IMR-90 (cell line): ENCODE measurements around the gene ACTC1. TPM values are rescaled to one million over a fixed set of nuclear protein-coding genes. Genes with fewer than 3 reads are reported as not detected.

Experiments
- ATAC-seq: fragments of 200-7000 bp; cut with Tn5 transposase; 2 replicates; pipeline ENCODE4 v1.9.1; 2020; ENCODE audit warnings: low read depth, mild to moderate bottlenecking, moderate library complexity
- BruUV-seq: library from RNA; stranded (reverse); fragments of 400-500 nt; replicated peaks from 2 replicates; lab custom pipeline; 2021; lab: Mats Ljungman, UMichigan
- CTCF ChIA-PET: fragments of 300-600 bp; formaldehyde crosslinking; extraction: SDS; loops from one replicate; lab custom pipeline; 2021; ENCODE audit warnings: antibody characterized with exemption; lab: Yijun Ruan, JAX
- POLR2A ChIA-PET: fragments of 300-600 bp; sonication (Branson Sonifier 250); formaldehyde crosslinking; loops from one replicate; lab custom pipeline; 2022; ENCODE audit warnings: antibody characterized with exemption; ENCODE audit not compliant: unreplicated experiment; lab: Charles Lee
- DNase-seq: peaks from one replicate; pipeline ENCODE4 v3.0.0; 2013
- H2AFZ ChIP-seq: replicated peaks from 2 replicates; pipeline ENCODE3; 2013; ENCODE audit warnings: low read length, mild to moderate bottlenecking; ENCODE audit not compliant: poor library complexity
- H2AK5ac ChIP-seq: 2 replicates; pipeline ENCODE4 v1.6.1; 2013; ENCODE audit warnings: low read depth, low read length, inconsistent platforms
- H2AK9ac ChIP-seq: replicated peaks from 2 replicates; pipeline ENCODE3; 2013; ENCODE audit warnings: mild to moderate bottlenecking, low read depth, low read length, moderate library complexity; ENCODE audit not compliant: poor library complexity
- H2BK120ac ChIP-seq: 2 replicates; pipeline ENCODE4 v1.6.1; 2013; ENCODE audit warnings: low read depth, low read length, inconsistent platforms
- H2BK15ac ChIP-seq: 3 replicates; pipeline ENCODE4 v1.6.1; 2013; ENCODE audit warnings: low read depth, low read length, inconsistent platforms
- H2BK20ac ChIP-seq: 2 replicates; pipeline ENCODE4 v1.6.1; 2013; ENCODE audit warnings: low read depth, mild to moderate bottlenecking, inconsistent platforms, low read length, moderate library complexity
- H2BK5ac ChIP-seq: 2 replicates; pipeline ENCODE4 v1.6.1; 2013; ENCODE audit warnings: mild to moderate bottlenecking, low read depth, low read length, inconsistent platforms; ENCODE audit not compliant: poor library complexity, severe bottlenecking
- H3K14ac ChIP-seq: replicated peaks from 2 replicates; pipeline ENCODE4 v1.6.1; 2013; ENCODE audit warnings: low read depth, low read length, inconsistent platforms
- H3K18ac ChIP-seq: 2 replicates; pipeline ENCODE4 v1.6.1; 2013; ENCODE audit warnings: low read depth, low read length, control low read depth
- H3K23ac ChIP-seq: 2 replicates; pipeline ENCODE4 v1.6.1; 2013; ENCODE audit warnings: low read depth, low read length, inconsistent platforms
- H3K27ac ChIP-seq: 2 replicates; pipeline ENCODE4 v1.5.1; 2013; ENCODE audit warnings: mild to moderate bottlenecking, control low read depth, low read length; ENCODE audit not compliant: insufficient read depth
- H3K27me3 ChIP-seq: 2 replicates; pipeline ENCODE4 v1.6.1; 2013; ENCODE audit warnings: low read length; ENCODE audit not compliant: control insufficient read depth, insufficient read depth
- H3K36me3 ChIP-seq: 2 replicates; pipeline ENCODE4 v1.6.1; 2013; ENCODE audit warnings: low read length, mixed read lengths; ENCODE audit not compliant: control insufficient read depth, insufficient read depth
- H3K4ac ChIP-seq: 2 replicates; pipeline ENCODE4 v1.6.1; 2013; ENCODE audit warnings: low read depth, low read length, inconsistent platforms
- H3K4me1 ChIP-seq: 2 replicates; pipeline ENCODE4 v1.6.1; 2013; ENCODE audit warnings: low read length, mixed read lengths; ENCODE audit not compliant: control insufficient read depth, insufficient read depth
- H3K4me2 ChIP-seq: 2 replicates; pipeline ENCODE4 v1.6.1; 2013; ENCODE audit warnings: low read depth, mild to moderate bottlenecking, control low read depth, low read length, moderate library complexity
- H3K4me3 ChIP-seq: 2 replicates; pipeline ENCODE4 v1.5.1; 2013; ENCODE audit warnings: low read depth, mild to moderate bottlenecking, control low read depth, low read length, moderate library complexity; ENCODE audit not compliant: insufficient read depth
- H3K56ac ChIP-seq: 2 replicates; pipeline ENCODE4 v1.6.1; 2013; ENCODE audit warnings: low read length, inconsistent platforms; ENCODE audit not compliant: insufficient read depth; ENCODE audit errors: extremely low read depth
- H3K79me1 ChIP-seq, 2 experiments: 2 replicates each; pipeline ENCODE4 v1.6.1; 2013; ENCODE audit warnings: low read length in 2 of 2, inconsistent platforms in 1 of 2, low read depth in 1 of 2
- H3K9ac ChIP-seq: 2 replicates; pipeline ENCODE4 v1.6.1; 2013; ENCODE audit warnings: low read depth, low read length, control low read depth
- H3K9me1 ChIP-seq: 2 replicates; pipeline ENCODE4 v1.6.1; 2013; ENCODE audit warnings: low read length, inconsistent platforms; ENCODE audit not compliant: insufficient read depth
- H3K9me3 ChIP-seq: 2 replicates; pipeline ENCODE4 v1.6.1; 2013; ENCODE audit warnings: low read length; ENCODE audit not compliant: control insufficient read depth, insufficient read depth
- H4K20me1 ChIP-seq: 2 replicates; pipeline ENCODE4 v1.6.1; 2013; ENCODE audit warnings: low read length, inconsistent platforms; ENCODE audit not compliant: insufficient read depth
- H4K5ac ChIP-seq: 2 replicates; pipeline ENCODE4 v1.6.1; 2013; ENCODE audit warnings: mild to moderate bottlenecking, low read depth, low read length, control low read depth
- H4K8ac ChIP-seq, 2 experiments: 2 replicates each; pipeline ENCODE4 v1.6.1; 2013; ENCODE audit warnings: low read depth in 2 of 2, low read length in 2 of 2, control low read depth in 1 of 2, inconsistent platforms in 1 of 2
- H4K91ac ChIP-seq: 2 replicates; pipeline ENCODE4 v1.6.1; 2013; ENCODE audit warnings: low read depth, low read length, inconsistent platforms; ENCODE audit not compliant: insufficient read depth
- BHLHE40 ChIP-seq: fragments of 150-350 bp; IDR thresholded peaks from 2 replicates; pipeline ENCODE4 v1.6.1; 2016; ENCODE audit warnings: mild to moderate bottlenecking, low read depth, low read length
- CTCF ChIP-seq: conservative IDR thresholded peaks from 2 replicates; pipeline ENCODE4 v1.5.1; 2012; ENCODE audit warnings: mild to moderate bottlenecking, low read depth, low read length, improper control_type of control experiment
- MXI1 ChIP-seq: IDR thresholded peaks from 2 replicates; pipeline ENCODE4 v1.6.1; 2012; ENCODE audit warnings: low read depth, mild to moderate bottlenecking, low read length, moderate library complexity, borderline replicate concordance
- POLR2A ChIP-seq: IDR thresholded peaks from 2 replicates; pipeline ENCODE4 v1.6.1; 2012; ENCODE audit warnings: mild to moderate bottlenecking, low read depth, low read length
- SMC3 ChIP-seq: fragments of 150-350 bp; IDR thresholded peaks from 2 replicates; pipeline ENCODE4 v1.6.1; 2016; ENCODE audit warnings: low read depth, mild to moderate bottlenecking, antibody characterized with exemption, low read length, moderate library complexity
- WGBS, 2 experiments: methylation state at CpG; one replicate each; pipeline versions ENCODE4 v1.1.5 to v1.1.7; 2013; ENCODE audit warnings: missing lambda C conversion rate in 2 of 2; ENCODE audit not compliant: insufficient read length in 1 of 2; ENCODE audit errors: extremely low coverage in 2 of 2; 5-methylcytosine and 5-hydroxymethylcytosine counted together
- dilution Hi-C: fragments of 300-500 bp; cut with HindIII; formaldehyde crosslinking; loops from one replicate; pipeline ENCODE4 v1.14.3; 2018; ENCODE audit warnings: low sequenced_read_pairs; ENCODE audit not compliant: unreplicated experiment
- in situ Hi-C: fragments of 300-500 bp; cut with MboI; formaldehyde crosslinking; loops from 3 replicates; pipeline ENCODE4 v1.14.3; 2019; ENCODE audit warnings: low sequenced_read_pairs, inconsistent platforms, mixed read lengths
- intact Hi-C: fragments of 100-400 bp; cut with micrococcal nuclease; formaldehyde crosslinking; loops from 2 replicates; pipeline ENCODE4 v1.10.0; 2022
- polyA plus RNA-seq, 3 experiments: library from polyadenylated mRNA; depleted of rRNA; stranded (reverse); fragments of >200 nt; gene quantifications; 2 replicates each; pipeline ENCODE4 v1.2.3, GENCODE V29; 2012; ENCODE audit warnings: low replicate concordance in 1 of 3
- total RNA-seq: library from RNA; depleted of rRNA; stranded (reverse); fragments of >200 nt; gene quantifications from 2 replicates; pipeline ENCODE4 v1.2.3, GENCODE V29; 2012

The ACTC1 gene
- total and polyA plus RNA-seq, 2 of the 4 experiments (the other 2 are of a cell fraction), result 1.1 to 2.8 TPM

DNA sequence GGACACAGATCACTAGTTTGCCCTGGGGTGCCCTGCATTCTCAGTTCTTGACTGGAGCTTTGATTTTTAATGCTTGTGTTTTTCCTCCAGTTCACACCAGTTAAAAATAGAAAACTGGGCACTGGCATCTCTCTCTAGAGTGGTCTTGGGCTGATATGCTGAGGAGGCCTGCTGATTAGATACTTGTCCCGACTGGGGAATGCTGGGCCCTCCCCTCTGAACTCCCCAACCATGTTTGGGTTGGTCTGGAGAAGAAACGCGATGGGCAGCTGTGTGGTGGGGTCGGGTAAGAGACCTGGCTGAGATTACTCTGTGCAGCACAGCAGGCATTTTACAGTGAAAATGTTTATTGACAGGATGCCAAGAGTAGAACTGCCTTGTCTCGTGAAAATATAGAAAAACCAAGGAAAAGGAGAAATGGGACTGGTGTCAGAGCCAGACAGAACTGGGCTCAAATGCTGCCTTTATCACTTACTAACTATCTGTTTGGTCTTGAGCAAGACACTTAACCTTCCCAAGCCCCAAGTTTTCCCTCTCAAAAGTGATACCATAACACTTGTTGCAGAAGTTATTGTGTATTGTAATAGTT, 1.6 kb upstream of the ACTC1 start:
- ChIA-PET POLR2A (no interaction called here), CTCF (interaction anchor here (1.1 kb wide), 1 partner anchor 17 kb away, joined by 7 read pairs; no protein-coding TSS in a partner anchor)
- H2BK5ac ChIP-seq, result no peak overlapping the region
- no CpG with 5 or more reads among the region's 5 CpGs for WGBS, 2 experiments
- no peaks in the 10 kb centered on the region for H3K79me1 ChIP-seq
- peaks cover 12% of the 10 kb centered on the region for H3K4me1 ChIP-seq
- no TSS peak for BruUV-seq
- H4K91ac ChIP-seq, result no peak overlapping the region
- no peak for TF ChIP-seq MXI1
- TF ChIP-seq SMC3, result no peak
- TF ChIP-seq POLR2A, result no peak
- no peak for TF ChIP-seq CTCF
- TF ChIP-seq BHLHE40, result no peak
- H2BK20ac ChIP-seq, result no peak overlapping the region
- no peak overlapping the region for H2BK120ac ChIP-seq
- H3K36me3 ChIP-seq, result no peaks in the 10 kb centered on the region
- H3K9me3 ChIP-seq, result no peaks in the 10 kb centered on the region
- intact Hi-C loops (loop anchor here (5.0 kb wide), 1 partner anchor 85 kb away; no protein-coding TSS in a partner anchor), dilution Hi-C loops (no loop called here), in situ Hi-C loops (no loop called here)
- H4K20me1 ChIP-seq, result no peaks in the 10 kb centered on the region
- no peak overlapping the region for H4K8ac ChIP-seq
- H3K56ac ChIP-seq, result no peak overlapping the region
- H3K4ac ChIP-seq, result no peak overlapping the region
- no peak overlapping the region for H2BK15ac ChIP-seq
- H2AFZ ChIP-seq, result no peak overlapping the region
- no peak overlapping the region for H2AK5ac ChIP-seq
- no peak overlapping the region for H3K14ac ChIP-seq
- no peak overlapping the region for H3K4me3 ChIP-seq
- peaks cover 1% of the 10 kb centered on the region; the same call in 1 of the 2 replicates for H3K27me3 ChIP-seq
- DNase-seq (no peak), ATAC-seq (no peak)
- H3K27ac ChIP-seq, result no peak overlapping the region
- no peak overlapping the region for H3K9ac ChIP-seq
- no peak overlapping the region for H3K18ac ChIP-seq
- H4K5ac ChIP-seq, result no peak overlapping the region
- no peak overlapping the region for H3K23ac ChIP-seq
- H3K9me1 ChIP-seq, result no peaks in the 10 kb centered on the region
- no peak overlapping the region for H2AK9ac ChIP-seq
- H3K4me2 ChIP-seq, result no peak overlapping the region
